Cerebellar cortex (tissue), 1 donor: ENCODE measurements around the gene PLEKHG3.

Experiments used
- DNase-seq: peaks from one replicate; pipeline ENCODE4 v3.0.0-alpha.2; 2015; ENCODE audit warnings: low spot score

The PLEKHG3 gene

GRCh38 chr14:64727551-64728071, 23.4 kb downstream of the PLEKHG3 start:
- no peak for DNase-seq

GRCh38 chr14:64728106-64728505, 23.9 kb downstream of the PLEKHG3 start:
- no peak for DNase-seq

- DNase-seq, result no peak
Measured at GRCh38 chr14:64728856-64729255, 24.6 kb downstream of the PLEKHG3 start.

- no peak for DNase-seq
Measured at GRCh38 chr14:64729386-64730060, 25.3 kb downstream of the PLEKHG3 start.

DNA sequence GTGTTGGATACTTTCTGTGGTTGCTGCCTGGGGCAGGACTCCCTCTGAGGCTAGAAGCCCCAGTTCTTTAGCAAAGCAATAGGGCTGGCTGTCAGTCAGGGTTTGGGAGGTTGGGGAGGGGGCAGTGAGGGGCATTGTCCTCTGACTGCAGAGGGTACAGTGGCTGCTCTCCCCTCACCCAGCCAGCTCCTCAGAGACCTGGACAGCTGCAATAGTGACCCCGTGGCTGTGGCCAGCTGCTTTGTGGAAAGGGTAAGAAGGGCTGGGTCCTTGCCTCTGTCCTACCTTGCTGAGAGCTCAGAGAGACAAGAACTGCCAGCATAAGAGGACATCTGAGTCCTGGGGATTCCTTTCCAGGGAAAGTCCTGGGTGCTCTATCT, 25.8 kb downstream of the PLEKHG3 start:
- no peak for DNase-seq

DNA sequence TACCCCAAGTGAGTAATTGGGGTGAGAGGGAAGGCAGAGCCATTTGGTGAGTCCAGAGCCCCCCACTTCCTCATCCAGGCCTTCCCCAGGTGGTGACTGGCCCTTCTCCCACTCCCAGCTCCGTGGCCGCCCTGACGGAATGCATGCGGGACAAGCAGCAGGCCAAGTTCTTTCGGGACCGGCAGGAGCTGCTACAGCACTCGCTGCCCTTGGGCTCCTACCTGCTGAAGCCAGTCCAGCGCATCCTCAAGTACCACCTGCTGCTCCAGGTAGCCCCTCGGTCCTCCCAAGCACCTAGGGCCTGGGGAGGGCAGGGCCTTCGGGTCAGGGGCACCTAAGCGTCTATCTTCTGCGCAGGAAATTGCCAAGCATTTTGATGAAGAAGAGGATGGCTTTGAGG, 26.5 kb downstream of the PLEKHG3 start:
- no peak for DNase-seq

DNA sequence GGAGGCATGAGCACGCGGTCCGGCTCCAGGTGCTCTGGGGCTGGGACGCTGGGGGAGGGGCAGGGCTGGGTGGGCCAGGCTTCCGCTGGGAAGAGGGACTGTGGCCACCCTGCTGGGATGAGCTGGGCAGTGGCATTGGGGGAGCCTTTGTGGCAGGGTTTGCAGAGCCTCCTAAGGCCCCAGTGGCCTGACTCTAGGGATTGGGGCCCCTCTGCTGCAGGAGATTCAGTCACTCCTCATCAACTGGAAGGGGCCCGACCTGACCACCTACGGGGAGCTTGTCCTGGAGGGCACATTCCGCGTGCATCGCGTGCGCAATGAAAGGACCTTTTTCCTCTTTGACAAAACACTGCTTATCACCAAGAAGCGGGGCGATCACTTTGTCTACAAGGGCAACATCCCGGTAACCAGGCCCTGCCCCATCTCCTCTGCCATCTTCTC, 26.9 kb downstream of the PLEKHG3 start:
- DNase-seq, result no peak

DNA sequence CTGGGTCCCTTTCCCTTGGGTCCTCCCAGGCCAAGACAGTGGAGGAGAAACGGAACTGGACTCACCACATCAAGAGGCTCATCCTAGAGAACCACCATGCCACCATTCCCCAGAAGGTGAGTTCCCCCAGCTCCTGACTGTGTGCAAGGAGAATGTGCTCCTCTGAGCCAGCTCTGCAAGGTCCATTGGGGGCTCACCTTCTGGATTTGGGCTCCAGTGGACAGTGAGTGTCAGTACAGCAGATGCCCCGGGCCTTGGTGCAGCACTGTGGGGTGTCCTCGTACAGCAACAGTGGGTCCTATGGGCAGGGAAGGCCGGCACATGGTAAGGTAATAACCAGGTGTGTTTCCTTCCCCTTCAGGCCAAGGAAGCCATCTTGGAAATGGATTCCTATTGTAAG, 27.8 kb downstream of the PLEKHG3 start:
- no peak for DNase-seq

DNA sequence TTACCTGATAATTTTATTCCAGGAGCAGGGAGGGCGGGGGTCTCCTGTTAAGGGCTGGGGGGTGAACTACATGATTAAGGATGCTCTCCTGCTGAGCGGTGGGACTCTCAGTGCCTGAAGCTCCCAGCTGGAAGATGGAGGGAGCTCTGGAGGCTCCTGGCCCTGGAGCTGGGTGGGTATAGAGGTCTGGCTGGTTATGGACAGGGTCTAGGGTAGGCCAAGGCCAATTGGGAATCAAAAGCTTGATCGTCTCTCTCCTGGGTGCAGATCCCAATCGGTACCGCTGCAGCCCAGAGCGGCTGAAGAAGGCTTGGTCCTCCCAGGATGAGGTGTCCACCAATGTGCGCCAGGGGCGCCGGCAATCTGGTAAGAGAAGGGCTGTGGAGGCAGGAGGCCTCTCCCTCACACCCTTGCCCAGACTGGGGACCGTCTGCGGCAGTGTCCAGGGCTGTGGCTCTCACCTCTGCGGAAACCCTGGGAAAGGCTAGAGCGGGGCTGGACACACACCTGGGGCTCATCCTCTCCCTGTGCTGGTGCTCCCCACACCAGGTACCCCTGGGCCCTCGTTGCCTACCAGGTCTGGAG, 28.4 kb downstream of the PLEKHG3 start:
- DNase-seq, result no peak

GRCh38 chr14:64733321-64733720, 29.1 kb downstream of the PLEKHG3 start:
- no peak for DNase-seq

- DNase-seq, result no peak
Measured at GRCh38 chr14:64733899-64734298, 29.7 kb downstream of the PLEKHG3 start.

GRCh38 chr14:64734990-64735389, 30.8 kb downstream of the PLEKHG3 start:
- no peak for DNase-seq

GRCh38 chr14:64736271-64737169, 32.3 kb downstream of the PLEKHG3 start:
- peak; percentile 42 for DNase-seq

- DNase-seq, result no peak
Measured at GRCh38 chr14:64737391-64738280, 33.4 kb downstream of the PLEKHG3 start.

- DNase-seq, result no peak
Measured at GRCh38 chr14:64738281-64738804, 34.1 kb downstream of the PLEKHG3 start.

- DNase-seq, result no peak
Measured at GRCh38 chr14:64741200-64741599, 37.0 kb downstream of the PLEKHG3 start.

DNA sequence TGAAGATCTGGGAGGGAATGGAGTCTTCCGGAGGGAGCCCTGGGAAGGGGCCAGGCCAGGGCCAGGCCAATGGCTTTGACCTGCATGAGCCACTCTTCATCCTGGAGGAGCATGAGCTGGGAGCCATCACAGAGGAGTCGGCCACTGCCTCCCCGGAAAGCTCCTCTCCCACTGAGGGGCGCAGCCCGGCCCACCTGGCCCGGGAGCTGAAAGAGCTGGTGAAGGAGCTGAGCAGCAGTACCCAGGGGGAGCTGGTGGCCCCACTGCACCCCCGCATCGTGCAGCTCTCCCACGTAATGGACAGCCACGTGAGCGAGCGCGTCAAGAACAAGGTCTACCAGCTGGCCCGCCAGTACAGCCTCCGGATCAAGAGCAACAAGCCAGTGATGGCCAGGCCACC, 37.7 kb downstream of the PLEKHG3 start:
- no peak for DNase-seq

GRCh38 chr14:64743061-64743460, 38.8 kb downstream of the PLEKHG3 start:
- no peak for DNase-seq

DNA sequence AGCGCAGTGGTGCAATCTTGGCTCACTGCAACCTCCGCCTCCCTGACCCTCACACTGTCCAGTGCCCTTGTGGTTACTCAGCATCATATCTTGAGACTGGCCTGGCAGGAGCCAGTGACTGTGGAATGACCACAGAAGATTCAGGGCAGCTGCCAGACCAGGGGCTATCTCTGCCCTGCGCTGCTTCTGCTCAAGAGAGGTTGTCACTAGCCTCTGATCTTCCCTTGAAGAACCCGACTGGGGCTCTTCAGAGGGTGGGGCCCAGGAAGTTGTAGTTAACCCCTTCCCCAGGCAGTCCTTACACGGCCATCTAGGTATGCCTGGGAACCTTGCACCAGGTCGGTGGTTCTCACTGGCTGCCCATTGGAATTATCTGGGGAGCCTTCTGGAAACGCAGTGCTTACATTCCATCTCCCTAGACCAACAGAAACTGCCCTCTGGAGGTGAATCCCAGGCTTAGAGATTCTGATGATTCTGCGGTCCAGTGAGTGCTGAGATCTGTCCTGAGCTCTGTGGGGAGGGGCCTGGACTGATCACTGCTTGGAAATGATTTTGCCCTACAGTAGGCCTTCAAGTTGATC, 41.4 kb downstream of the PLEKHG3 start:
- no peak for DNase-seq

DNA sequence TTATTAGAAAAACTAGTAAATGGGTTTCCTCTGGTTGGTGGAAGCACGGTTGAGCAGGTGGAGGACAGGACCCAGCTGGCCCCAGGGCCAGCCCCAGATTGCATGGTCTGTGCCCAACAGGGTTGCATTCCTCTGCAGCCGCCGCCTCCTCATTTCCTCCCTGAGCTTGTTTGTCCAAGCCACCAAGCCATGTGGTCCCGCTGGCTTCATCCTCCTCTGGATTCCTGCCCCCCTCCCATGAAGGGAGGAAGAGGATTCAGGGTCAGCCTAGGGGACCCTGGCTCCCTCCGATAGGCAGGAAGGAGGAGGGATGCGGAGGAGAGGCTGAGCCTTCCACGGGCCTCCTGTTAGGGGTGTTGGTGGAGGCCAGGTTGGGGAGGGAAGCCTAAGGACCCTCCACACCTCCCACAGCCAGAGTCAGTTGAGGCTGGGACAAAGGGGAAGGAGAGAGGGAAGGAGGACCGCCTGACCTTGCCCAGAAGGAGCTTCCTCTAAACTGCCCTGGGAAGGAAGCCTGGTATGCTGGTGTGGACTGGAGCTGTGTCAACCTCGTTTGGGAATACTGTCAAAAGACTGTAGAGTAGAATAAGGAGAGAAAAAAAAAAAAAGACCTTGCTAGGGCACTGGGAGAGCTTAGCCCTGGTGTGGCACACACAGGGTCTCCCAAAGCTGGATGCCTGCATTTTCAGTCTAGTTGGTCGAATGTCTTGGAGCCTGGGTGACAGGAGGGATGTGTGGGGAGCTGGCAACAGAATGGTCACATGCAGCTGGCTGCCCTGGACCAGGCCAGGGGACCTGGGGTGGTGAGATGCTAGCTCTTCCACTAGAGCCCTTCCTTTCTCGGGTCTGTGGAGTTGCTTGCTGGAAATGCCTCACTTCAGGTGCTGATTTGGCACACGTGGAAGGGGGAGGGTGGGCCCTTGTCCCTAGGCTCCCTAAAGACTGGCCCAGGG, 42.4 kb downstream of the PLEKHG3 start:
- no peak for DNase-seq
